Activated CD8-positive, alpha-beta memory T cell treated with anti-CD3 and anti-CD28 coated beads for 48 hours (primary cell): ENCODE data around the gene ATP8B2.

ENCODE experiments used
- DNase-seq, 3 experiments: peaks; one replicate each; pipeline ENCODE4 v3.0.0-alpha.2; 2020; ENCODE audit warnings: low read depth in 2 of 3, low spot score in 2 of 3

The ATP8B2 gene

DNA sequence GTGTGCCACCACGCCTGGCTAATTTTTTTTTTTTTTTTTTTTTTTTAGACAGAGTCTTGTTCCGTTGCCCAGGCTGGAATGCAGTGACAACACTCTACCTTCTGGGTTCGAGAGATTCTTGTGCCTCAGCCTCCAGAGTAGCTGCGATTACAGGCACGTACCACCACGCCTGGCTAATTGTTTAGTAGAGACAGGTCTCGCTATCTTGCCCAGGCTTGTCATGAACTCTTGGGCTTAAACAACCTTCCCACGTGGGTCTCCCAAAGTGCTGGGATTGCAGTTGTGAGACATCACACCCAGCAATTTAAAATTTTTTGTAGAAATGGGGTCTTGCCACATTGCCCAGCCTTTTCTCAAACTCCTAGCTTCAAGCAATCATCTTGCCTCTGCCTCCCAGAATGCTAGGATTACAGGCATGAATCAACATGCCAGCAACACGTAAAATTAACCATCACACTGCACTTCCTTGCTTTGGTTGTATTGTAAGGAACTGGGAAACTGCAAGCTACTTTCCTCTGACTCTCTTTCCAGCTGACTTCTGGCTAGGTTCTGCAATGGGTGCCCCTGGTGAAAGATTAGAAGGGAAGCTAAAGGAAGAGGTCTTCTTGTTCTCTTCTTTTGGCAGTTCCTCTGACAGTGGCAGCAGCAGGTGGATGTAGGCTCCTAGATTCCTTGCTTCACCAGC is 65.9 kb downstream of the ATP8B2 start:
- DNase-seq: no peak

- no peak for DNase-seq
These were observed 72.8 kb downstream of the ATP8B2 start for GRCh38 chr1:154398141-154398540.

DNA sequence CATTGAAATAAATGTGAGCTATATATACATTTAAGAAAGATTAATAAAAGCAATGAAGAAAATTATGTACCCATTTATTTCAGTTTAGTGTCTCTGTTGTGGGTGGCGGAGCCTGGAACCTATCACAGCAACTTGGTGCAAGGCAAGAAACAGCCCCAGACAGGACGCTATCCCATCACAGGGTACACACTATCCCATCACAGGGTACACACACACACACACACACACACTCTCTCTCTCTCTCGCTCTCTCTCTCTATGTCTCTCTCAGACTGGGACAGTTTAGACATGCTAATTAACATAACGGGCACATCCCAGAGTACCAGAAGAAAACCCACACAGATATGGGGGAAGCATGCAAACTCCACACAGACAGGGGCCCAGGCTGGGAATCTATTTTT is 73.4 kb downstream of the ATP8B2 start:
- DNase-seq: no peak

GRCh38 chr1:154400381-154400801 is 75.1 kb downstream of the ATP8B2 start:
- no peak for DNase-seq
